ENCODE data around the gene SNRPA. TPM values are rescaled to one million over a fixed set of nuclear protein-coding genes. Genes with fewer than 3 reads are reported as not detected.

Gene SNRPA
- total RNA-seq, 2 donors from 2014 or later = 70.3 to 92.2 TPM

- no peaks in the 10 kb centered on the region for H3K9me3 ChIP-seq
- 89% methylated on average over 18 of the region's 18 CpGs for WGBS
- no peaks in the 10 kb centered on the region for H3K4me1 ChIP-seq (replicated peaks)
- DNase-seq (ENCODE audit: low spot score) = no peak
- H3K36me3 ChIP-seq = no peaks in the 10 kb centered on the region
- intact Hi-C loops (cut with DNase I) = no loop called here
- TF ChIP-seq POLR2A (IDR thresholded peaks at IDR 0.05) = no peak
- TF ChIP-seq, protein P1, sequence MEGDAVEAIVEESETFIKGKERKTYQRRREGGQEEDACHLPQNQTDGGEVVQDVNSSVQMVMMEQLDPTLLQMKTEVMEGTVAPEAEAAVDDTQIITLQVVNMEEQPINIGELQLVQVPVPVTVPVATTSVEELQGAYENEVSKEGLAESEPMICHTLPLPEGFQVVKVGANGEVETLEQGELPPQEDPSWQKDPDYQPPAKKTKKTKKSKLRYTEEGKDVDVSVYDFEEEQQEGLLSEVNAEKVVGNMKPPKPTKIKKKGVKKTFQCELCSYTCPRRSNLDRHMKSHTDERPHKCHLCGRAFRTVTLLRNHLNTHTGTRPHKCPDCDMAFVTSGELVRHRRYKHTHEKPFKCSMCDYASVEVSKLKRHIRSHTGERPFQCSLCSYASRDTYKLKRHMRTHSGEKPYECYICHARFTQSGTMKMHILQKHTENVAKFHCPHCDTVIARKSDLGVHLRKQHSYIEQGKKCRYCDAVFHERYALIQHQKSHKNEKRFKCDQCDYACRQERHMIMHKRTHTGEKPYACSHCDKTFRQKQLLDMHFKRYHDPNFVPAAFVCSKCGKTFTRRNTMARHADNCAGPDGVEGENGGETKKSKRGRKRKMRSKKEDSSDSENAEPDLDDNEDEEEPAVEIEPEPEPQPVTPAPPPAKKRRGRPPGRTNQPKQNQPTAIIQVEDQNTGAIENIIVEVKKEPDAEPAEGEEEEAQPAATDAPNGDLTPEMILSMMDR (IDR thresholded peaks at IDR 0.05) = no peak
- no peak for TF ChIP-seq POLR2AphosphoS5 (IDR thresholded peaks at IDR 0.05)
- H3K27ac ChIP-seq = no peak overlapping the region
- no peak overlapping the region for H3K4me3 ChIP-seq
- H3K27me3 ChIP-seq (replicated peaks; ENCODE audit: insufficient read depth) = no peaks in the 10 kb centered on the region
Measured at GRCh38 chr19:40704491-40705361, 46.3 kb upstream of the SNRPA start.

GRCh38 chr19:40705362-40705651 lies 45.7 kb upstream of the SNRPA start:
- no peaks in the 10 kb centered on the region for H3K4me1 ChIP-seq (replicated peaks)
- 79% methylated on average over 8 of the region's 9 CpGs for WGBS
- no peaks in the 10 kb centered on the region for H3K9me3 ChIP-seq
- H3K36me3 ChIP-seq = no peaks in the 10 kb centered on the region
- H3K27ac ChIP-seq = no peak overlapping the region
- TF ChIP-seq POLR2A (IDR thresholded peaks at IDR 0.05) (no peak), POLR2AphosphoS5 (IDR thresholded peaks at IDR 0.05) (no peak)
- TF ChIP-seq, protein P1 (IDR thresholded peaks at IDR 0.05) = no peak
- H3K4me3 ChIP-seq = no peak overlapping the region
- no peak for DNase-seq (ENCODE audit: low spot score)
- intact Hi-C loops (cut with DNase I) = no loop called here
- no peaks in the 10 kb centered on the region for H3K27me3 ChIP-seq (replicated peaks; ENCODE audit: insufficient read depth)

DNA sequence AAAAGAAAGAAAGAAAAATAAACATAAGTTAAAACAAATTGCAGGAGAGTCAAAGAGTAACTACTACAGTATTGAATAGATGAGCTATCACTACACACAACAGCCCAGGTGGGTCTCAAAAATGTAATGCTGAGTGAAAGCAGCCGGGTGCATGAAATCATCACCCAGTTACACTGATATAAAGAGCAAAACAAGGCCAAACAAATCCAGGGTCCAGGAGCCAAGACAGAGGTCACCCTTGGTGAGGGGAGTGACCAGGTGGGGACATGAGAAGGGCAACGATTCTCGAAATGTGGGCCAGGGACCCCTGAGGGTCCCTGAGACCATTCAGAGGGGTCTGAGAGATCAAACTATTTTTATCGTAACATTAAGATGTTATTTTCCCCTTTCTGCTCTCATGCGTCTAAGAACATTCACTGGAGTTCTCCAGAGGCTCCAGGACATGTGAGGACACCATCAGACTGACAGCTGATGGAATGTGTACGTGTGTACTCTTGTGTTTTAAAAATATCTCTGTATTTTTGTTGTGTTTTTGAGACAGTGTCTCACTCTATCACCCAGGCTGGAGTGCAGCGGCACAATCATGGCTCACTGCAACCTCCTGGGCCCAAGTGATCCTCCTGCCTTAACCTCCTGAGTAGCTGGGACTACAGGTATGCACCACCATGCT lies 44.9 kb upstream of the SNRPA start:
- Histone ChIP-seq H3K27me3 (replicated peaks; ENCODE audit: insufficient read depth) (no peaks in the 10 kb centered on the region), H3K36me3 (no peaks in the 10 kb centered on the region), H3K27ac (no peak overlapping the region), H3K4me1 (replicated peaks) (no peaks in the 10 kb centered on the region), H3K4me3 (no peak overlapping the region), H3K9me3 (no peaks in the 10 kb centered on the region)
- TF ChIP-seq, protein P1 (IDR thresholded peaks at IDR 0.05) = no peak
- no peak for TF ChIP-seq POLR2AphosphoS5 (IDR thresholded peaks at IDR 0.05)
- intact Hi-C loops (cut with DNase I) = no loop called here
- no peak for DNase-seq (ENCODE audit: low spot score)
- WGBS = 84% methylated on average over 7 of the region's 7 CpGs

- Histone ChIP-seq H3K4me3 (no peak overlapping the region), H3K27ac (no peak overlapping the region), H3K4me1 (replicated peaks) (no peaks in the 10 kb centered on the region), H3K27me3 (replicated peaks; ENCODE audit: insufficient read depth) (no peaks in the 10 kb centered on the region), H3K9me3 (no peaks in the 10 kb centered on the region), H3K36me3 (no peaks in the 10 kb centered on the region)
- no peak for DNase-seq (ENCODE audit: low spot score)
- WGBS = 95% methylated on average over 7 of the region's 7 CpGs
- TF ChIP-seq POLR2A (IDR thresholded peaks at IDR 0.05) (no peak), POLR2AphosphoS5 (IDR thresholded peaks at IDR 0.05) (no peak)
- TF ChIP-seq, protein P1 (IDR thresholded peaks at IDR 0.05) = no peak
- intact Hi-C loops (cut with DNase I) = no loop called here
Measured at GRCh38 chr19:40707615-40708014, 43.4 kb upstream of the SNRPA start.

DNA sequence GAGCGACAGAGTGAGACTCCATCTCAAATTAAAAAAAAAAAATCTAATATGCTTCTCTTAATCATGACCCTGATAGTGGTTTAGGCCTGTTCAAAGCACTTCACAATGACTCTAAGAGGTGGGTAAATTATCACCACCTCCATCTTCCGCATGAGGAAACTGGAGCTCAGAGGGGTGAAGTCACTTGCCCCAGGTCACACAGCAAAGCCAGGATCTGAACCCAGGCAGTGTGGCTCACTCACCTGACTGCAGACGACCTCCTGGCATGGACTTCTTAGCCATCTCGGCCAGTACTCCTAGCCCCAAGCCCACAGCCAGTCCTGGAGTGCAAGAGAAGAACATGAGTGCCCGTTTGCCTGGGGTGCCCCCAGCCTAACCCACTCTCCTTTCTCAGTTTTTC lies 41.2 kb upstream of the SNRPA start:
- no peak for TF ChIP-seq POLR2A (IDR thresholded peaks at IDR 0.05)
- TF ChIP-seq, protein P1 (IDR thresholded peaks at IDR 0.05) = no peak
- no peak for TF ChIP-seq POLR2AphosphoS5 (IDR thresholded peaks at IDR 0.05)
- WGBS = 89% methylated on average over 5 of the region's 5 CpGs
- Histone ChIP-seq H3K27me3 (replicated peaks; ENCODE audit: insufficient read depth) (no peaks in the 10 kb centered on the region), H3K4me3 (no peak overlapping the region), H3K9me3 (no peaks in the 10 kb centered on the region), H3K36me3 (no peaks in the 10 kb centered on the region), H3K4me1 (replicated peaks) (no peaks in the 10 kb centered on the region), H3K27ac (no peak overlapping the region)
- intact Hi-C loops (cut with DNase I) = no loop called here
- no peak for DNase-seq (ENCODE audit: low spot score)
